Endothelial cell of umbilical vein (primary cell): ENCODE data around the gene HIVEP1. TPM values are rescaled to one million over a fixed set of nuclear protein-coding genes. Genes with fewer than 3 reads are reported as not detected.

ENCODE experiments used
- BruUV-seq: library from RNA; stranded (reverse); fragments of 400-500 nt; replicated peaks from 2 replicates; lab custom pipeline; 2021; lab: Mats Ljungman, UMichigan
- CTCF ChIA-PET: fragments of 300-600, 350-600 bp; sonication (Branson Sonifier 250); formaldehyde crosslinking; loops from one replicate; lab custom pipeline; 2021; ENCODE audit warnings: antibody characterized with exemption, inconsistent platforms; lab: Charles Lee
- POLR2A ChIA-PET: fragments of 300-600, 350-600 bp; sonication (Branson Sonifier 250); formaldehyde crosslinking; loops from one replicate; lab custom pipeline; 2021; ENCODE audit warnings: antibody characterized with exemption, inconsistent platforms; lab: Charles Lee
- DNase-seq: peaks from one replicate; pipeline ENCODE4 v3.0.0-alpha.2; 2011; ENCODE audit warnings: low read depth, low spot score
- FAIRE-seq: peaks from 2 replicates; lab custom pipeline; 2011; peaks lifted over from hg19 to GRCh38; lab: Jason Lieb, UNC
- H2AFZ ChIP-seq: 2 replicates; pipeline ENCODE4 v1.6.0; 2012; ENCODE audit warnings: low read depth, low read length, control low read depth, inconsistent platforms
- H3K27ac ChIP-seq: 2 replicates; pipeline ENCODE4 v1.5.1; 2011; ENCODE audit warnings: low read depth, mild to moderate bottlenecking, control low read depth, low read length, moderate library complexity; ENCODE audit not compliant: insufficient read depth
- H3K27me3 ChIP-seq, 2 experiments: 2 replicates each; pipeline versions ENCODE4 v1.6.0 to v1.6.1; 2011; ENCODE audit warnings: low read length in 2 of 2, mixed read lengths in 1 of 2; ENCODE audit not compliant: control insufficient read depth in 2 of 2, insufficient read depth in 2 of 2
- H3K36me3 ChIP-seq, 2 experiments: 2 replicates in 1 of 2; 3 replicates in 1 of 2; pipeline ENCODE4 v1.5.1; 2011; ENCODE audit warnings: low read length in 2 of 2, mild to moderate bottlenecking in 1 of 2, moderate library complexity in 1 of 2; ENCODE audit not compliant: control insufficient read depth in 2 of 2, insufficient read depth in 2 of 2; ENCODE audit errors: extremely low read depth in 1 of 2
- H3K4me1 ChIP-seq: 3 replicates; pipeline ENCODE4 v1.5.1; 2011; ENCODE audit warnings: mild to moderate bottlenecking, low read length; ENCODE audit not compliant: control insufficient read depth, insufficient read depth; ENCODE audit errors: extremely low read depth
- H3K4me2 ChIP-seq: 2 replicates; pipeline ENCODE4 v1.6.1; 2011; ENCODE audit warnings: low read length, control low read depth, mixed read lengths; ENCODE audit not compliant: insufficient read depth
- H3K4me3 ChIP-seq, 3 experiments: fragments of 200-600 bp in 1 of 3; sonication (generic), shearing (Covaris generic) in 1 of 3; replicated peaks in 1 of 3; 2 replicates each; pipeline ENCODE4 v1.5.1; 2011 to 2016; ENCODE audit warnings: control low read depth in 3 of 3, low read length in 3 of 3, mild to moderate bottlenecking in 2 of 3, inconsistent platforms in 1 of 3, low read depth in 1 of 3, moderate library complexity in 1 of 3; ENCODE audit not compliant: insufficient read depth in 1 of 3
- H3K79me2 ChIP-seq: 2 replicates; pipeline ENCODE4 v1.6.0; 2012; ENCODE audit warnings: low read length, inconsistent platforms; ENCODE audit not compliant: control insufficient read depth, insufficient read depth
- H3K9ac ChIP-seq: replicated peaks from 2 replicates; pipeline ENCODE3; 2011; ENCODE audit warnings: low read length, control low read depth; ENCODE audit not compliant: insufficient read depth; ENCODE audit errors: extremely low read depth
- H3K9me1 ChIP-seq: replicated peaks from 3 replicates; pipeline ENCODE4 v1.6.0; 2011; ENCODE audit warnings: mild to moderate bottlenecking, low read length; ENCODE audit not compliant: control insufficient read depth, insufficient read depth; ENCODE audit errors: extremely low read depth
- H3K9me3 ChIP-seq: replicated peaks from 2 replicates; pipeline ENCODE4 v1.5.1; 2012; ENCODE audit warnings: low read length, inconsistent platforms; ENCODE audit not compliant: control insufficient read depth, insufficient read depth
- H4K20me1 ChIP-seq: replicated peaks from 2 replicates; pipeline ENCODE3; 2011; ENCODE audit warnings: mild to moderate bottlenecking, low read length; ENCODE audit not compliant: control insufficient read depth, insufficient read depth; ENCODE audit errors: extremely low read depth
- EZH2 ChIP-seq: IDR thresholded peaks from 2 replicates; pipeline ENCODE4 v1.6.1; 2012; ENCODE audit warnings: borderline replicate concordance, low read depth, mild to moderate bottlenecking, moderate library complexity, low read length, inconsistent platforms; ENCODE audit not compliant: severe bottlenecking
- FOS ChIP-seq: IDR thresholded peaks from 2 replicates; pipeline ENCODE4 v1.6.1; 2011; ENCODE audit warnings: mild to moderate bottlenecking, low read length, moderate library complexity, borderline replicate concordance; ENCODE audit not compliant: insufficient read depth
- GATA2 ChIP-seq: IDR thresholded peaks from 2 replicates; pipeline ENCODE4 v1.7.0; 2011; ENCODE audit warnings: low read depth, mild to moderate bottlenecking, moderate library complexity, mixed read lengths, low read length; ENCODE audit not compliant: insufficient read length, insufficient read depth
- JUN ChIP-seq: IDR thresholded peaks from 2 replicates; pipeline ENCODE4 v1.6.1; 2011; ENCODE audit warnings: borderline replicate concordance, low read depth; ENCODE audit not compliant: insufficient read length, insufficient read depth
- MAX ChIP-seq: IDR thresholded peaks from 2 replicates; pipeline ENCODE4 v1.6.1; 2011; ENCODE audit not compliant: insufficient read depth, insufficient read length
- MYC ChIP-seq: IDR thresholded peaks from one replicate; pipeline ENCODE4 v1.6.1; 2011; ENCODE audit warnings: mild to moderate bottlenecking, low read depth, low read length
- POLR2A ChIP-seq: IDR thresholded peaks from 2 replicates; pipeline ENCODE4 v1.6.1; 2012; ENCODE audit warnings: low read depth, mild to moderate bottlenecking, control low read depth, low read length
- POLR2AphosphoS5 ChIP-seq: IDR thresholded peaks from 2 replicates; pipeline ENCODE4 v1.6.1; 2012; ENCODE audit warnings: low read depth, mild to moderate bottlenecking, control low read depth, low read length, moderate library complexity; ENCODE audit not compliant: insufficient read depth
- dilution Hi-C: fragments of 300-500 bp; cut with MboI; formaldehyde crosslinking; loops from one replicate; pipeline ENCODE4 v1.15.0; 2019; ENCODE audit warnings: low sequenced_read_pairs; ENCODE audit not compliant: extremely low pct_ligation_motif_present
- intact Hi-C: fragments of 100-400 bp; cut with micrococcal nuclease; formaldehyde crosslinking; loops from one replicate; pipeline ENCODE4 v1.10.0; 2022
- polyA plus RNA-seq, 4 experiments: library from polyadenylated mRNA; depleted of rRNA in 3 of 4; stranded (reverse) in 3 of 4; unstranded in 1 of 4; fragments of >200 nt; gene quantifications; 2 replicates each; pipeline versions ENCODE4 v1.2.1 to v1.2.3, GENCODE V29; 2011 to 2012; ENCODE audit warnings: missing spikeins in 1 of 4
- total RNA-seq: library from RNA; stranded (reverse); gene quantifications from 2 replicates; pipeline ENCODE4 v1.2.3, GENCODE V29; 2021
- TF ChIP-seq, protein P1 (sequence below), 2 donors: IDR thresholded peaks; 1 replicate in 1 of 2; 2 replicates in 1 of 2; pipeline ENCODE4 v1.5.1; 2011; ENCODE audit warnings: low read length in 2 of 2, mild to moderate bottlenecking in 2 of 2, moderate library complexity in 2 of 2, control low read depth in 1 of 2, inconsistent platforms in 1 of 2, low read depth in 1 of 2; ENCODE audit not compliant: insufficient read depth in 1 of 2; ENCODE audit errors: extremely low read depth in 1 of 2

The HIVEP1 gene
- total and polyA plus RNA-seq, 2 donors (not counting 3 experiments of a cell fraction or from before 2014, with no cell fraction given) = 33.5 to 49.2 TPM

- CTCF ChIA-PET = no interaction called here
These were observed 35.2 kb downstream of the HIVEP1 start for GRCh38 chr6:12047304-12047703.

DNA sequence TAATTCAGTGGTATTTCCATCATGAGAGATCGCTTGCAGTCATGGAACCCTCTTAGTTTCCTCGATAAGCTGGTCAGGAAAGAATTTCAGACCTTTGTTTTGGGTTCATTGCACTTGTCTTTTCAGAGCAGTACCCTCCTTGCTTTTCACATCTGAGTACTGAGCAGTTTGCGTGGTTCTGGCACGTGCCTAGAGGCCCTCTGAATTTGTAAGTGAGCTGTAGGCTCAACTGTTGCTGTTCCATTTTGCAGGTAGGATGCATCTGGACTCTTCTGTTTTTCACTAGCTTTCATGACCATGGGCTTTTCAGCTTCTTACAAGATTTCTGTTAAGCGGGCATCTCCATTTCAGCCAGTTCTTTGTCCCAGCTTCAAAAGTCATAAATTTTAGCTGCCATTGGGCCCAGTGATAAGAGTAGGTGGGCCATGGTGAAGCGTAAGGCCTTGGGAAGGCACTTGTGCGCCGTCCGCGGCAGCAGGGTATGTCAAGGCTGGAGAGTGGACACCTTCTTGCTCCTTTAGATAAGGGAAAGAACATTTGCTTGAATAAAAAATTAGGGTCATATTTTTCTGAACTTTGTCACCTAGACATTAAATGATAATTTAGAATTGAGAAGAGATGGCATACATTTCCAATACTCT, 35.8 kb downstream of the HIVEP1 start:
- dilution Hi-C loops = no loop called here

More at GRCh38 chr6:12047304-12047703, 35.2 kb downstream of the HIVEP1 start:
- Histone ChIP-seq H3K9me1 (no peaks in the 10 kb centered on the region), H3K4me3 (no peak overlapping the region), H3K4me2 (no peak overlapping the region), H3K9ac (no peak overlapping the region), H2AFZ (no peak overlapping the region), H3K4me1 (no peaks in the 10 kb centered on the region), H3K9me3 (no peaks in the 10 kb centered on the region), H3K36me3 (peaks cover 2 to 5% of the 10 kb centered on the region in 2 experiments), H3K27me3 (no peaks in the 10 kb centered on the region), H3K79me2 (peaks cover 47% of the 10 kb centered on the region), H4K20me1 (no peaks in the 10 kb centered on the region), H3K27ac (no peak overlapping the region)
- FAIRE-seq = no peak
- BruUV-seq = no TSS peak
- dilution Hi-C loops (no loop called here), intact Hi-C loops (no loop called here)
- no peak for DNase-seq
- TF ChIP-seq GATA2 (no peak), FOS (no peak), EZH2 (no peak)
- POLR2A ChIA-PET = no interaction called here

More for the DNA sequence above, 35.8 kb downstream of the HIVEP1 start:
- DNase-seq (no peak), FAIRE-seq (no peak)
- Histone ChIP-seq H3K79me2 (peaks cover 45% of the 10 kb centered on the region), H3K9me1 (no peaks in the 10 kb centered on the region), H3K4me1 (no peaks in the 10 kb centered on the region), H3K9me3 (no peaks in the 10 kb centered on the region), H3K4me3 (no peak overlapping the region), H3K4me2 (no peak overlapping the region), H4K20me1 (no peaks in the 10 kb centered on the region), H3K36me3 (peaks cover 2 to 5% of the 10 kb centered on the region in 2 experiments), H3K27me3 (no peaks in the 10 kb centered on the region), H2AFZ (no peak overlapping the region), H3K9ac (no peak overlapping the region), H3K27ac (no peak overlapping the region)
- ChIA-PET POLR2A (no interaction called here), CTCF (no interaction called here)
- TF ChIP-seq EZH2 (no peak), FOS (no peak), MAX (no peak), POLR2AphosphoS5 (no peak), GATA2 (no peak), MYC (no peak), JUN (no peak), POLR2A (no peak)
- TF ChIP-seq, protein P1, sequence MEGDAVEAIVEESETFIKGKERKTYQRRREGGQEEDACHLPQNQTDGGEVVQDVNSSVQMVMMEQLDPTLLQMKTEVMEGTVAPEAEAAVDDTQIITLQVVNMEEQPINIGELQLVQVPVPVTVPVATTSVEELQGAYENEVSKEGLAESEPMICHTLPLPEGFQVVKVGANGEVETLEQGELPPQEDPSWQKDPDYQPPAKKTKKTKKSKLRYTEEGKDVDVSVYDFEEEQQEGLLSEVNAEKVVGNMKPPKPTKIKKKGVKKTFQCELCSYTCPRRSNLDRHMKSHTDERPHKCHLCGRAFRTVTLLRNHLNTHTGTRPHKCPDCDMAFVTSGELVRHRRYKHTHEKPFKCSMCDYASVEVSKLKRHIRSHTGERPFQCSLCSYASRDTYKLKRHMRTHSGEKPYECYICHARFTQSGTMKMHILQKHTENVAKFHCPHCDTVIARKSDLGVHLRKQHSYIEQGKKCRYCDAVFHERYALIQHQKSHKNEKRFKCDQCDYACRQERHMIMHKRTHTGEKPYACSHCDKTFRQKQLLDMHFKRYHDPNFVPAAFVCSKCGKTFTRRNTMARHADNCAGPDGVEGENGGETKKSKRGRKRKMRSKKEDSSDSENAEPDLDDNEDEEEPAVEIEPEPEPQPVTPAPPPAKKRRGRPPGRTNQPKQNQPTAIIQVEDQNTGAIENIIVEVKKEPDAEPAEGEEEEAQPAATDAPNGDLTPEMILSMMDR (IDR thresholded peaks at IDR 0.05; ENCODE audit: extremely low read depth in 1 of 2, insufficient read depth in 1 of 2, low read depth in 1 of 2, low read length in 2 of 2) = no peak
- BruUV-seq = no TSS peak
- intact Hi-C loops = no loop called here
